OCI-LY7 (cell line): ENCODE measurements around the gene RBKS.
"Not testable (repeated sequence)": the region's sequence is repeated elsewhere in the genome, so short reads cannot be mapped to it uniquely, and the experiment has no call there.

Experiments used
- CTCF ChIP-seq: fragments of 200-600 bp; sonication (generic); conservative IDR thresholded peaks from 2 replicates; pipeline ENCODE4 v1.5.1; 2014; ENCODE audit warnings: mild to moderate bottlenecking, antibody characterized with exemption, low read length, moderate library complexity, mixed read lengths
- EZH2phosphoT487 ChIP-seq: fragments of 200-600 bp; sonication (generic); IDR thresholded peaks from 2 replicates; pipeline ENCODE4 v1.6.1; 2018; ENCODE audit warnings: low read depth, borderline replicate concordance, mild to moderate bottlenecking, mixed run types, antibody characterized with exemption, low read length, moderate library complexity, mixed read lengths

- not testable (repeated sequence) for TF ChIP-seq CTCF, EZH2phosphoT487
Observed at GRCh38 chr2:27881815-27882583, 8.2 kb downstream of the RBKS start.
